A549 (cell line): Measurements from ENCODE around the gene DEAF1. TPM values are rescaled to one million over a fixed set of nuclear protein-coding genes. Genes with fewer than 3 reads are reported as not detected.

Experiments
- CEBPB ChIP-seq, 2 experiments: fragments of >200 bp in 1 of 2; sonication (Bioruptor Twin) in 1 of 2; formaldehyde crosslinking in 1 of 2; IDR thresholded peaks; 2 replicates each; pipeline ENCODE4 v1.6.1; 2012 to 2016
- CHD4 ChIP-seq: fragments of 200-600 bp; sonication (generic); IDR thresholded peaks from 2 replicates; pipeline ENCODE4 v1.6.1; 2016; ENCODE audit warnings: antibody characterized with exemption, mild to moderate bottlenecking, borderline replicate concordance
- E2F6 ChIP-seq: IDR thresholded peaks from 2 replicates; pipeline ENCODE4 v1.6.1; 2012; ENCODE audit warnings: low read depth, borderline replicate concordance
- FOSB ChIP-seq: fragments of 250-450 bp; sonication (Bioruptor Pico); IDR thresholded peaks from 2 replicates; pipeline ENCODE4 v1.5.0; 2020; ENCODE audit warnings: mild to moderate bottlenecking, moderate library complexity
- HDAC2 ChIP-seq: fragments of 200-600 bp; sonication (generic); IDR thresholded peaks from 2 replicates; pipeline ENCODE4 v1.6.1; 2016
- HEYL ChIP-seq: fragments of 250-450 bp; sonication (Bioruptor Pico); IDR thresholded peaks from 2 replicates; pipeline ENCODE4 v1.8.0; 2021; ENCODE audit warnings: mild to moderate bottlenecking, moderate library complexity
- HMGXB4 ChIP-seq: fragments of 250-450 bp; sonication (Bioruptor Pico); IDR thresholded peaks from 2 replicates; pipeline ENCODE4 v1.5.0; 2021; ENCODE audit warnings: mild to moderate bottlenecking, moderate library complexity, borderline replicate concordance
- HOXB13 ChIP-seq: fragments of 250-450 bp; sonication (Bioruptor Pico); IDR thresholded peaks from 2 replicates; pipeline ENCODE4 v1.5.0; 2020; ENCODE audit warnings: low read depth, mild to moderate bottlenecking, moderate library complexity
- MAFK ChIP-seq: fragments of 450-650 bp; IDR thresholded peaks from 2 replicates; pipeline ENCODE4 v1.6.1; 2014; ENCODE audit not compliant: partially characterized antibody
- MYC ChIP-seq: IDR thresholded peaks from 2 replicates; pipeline ENCODE4 v1.6.1; 2012; ENCODE audit warnings: mild to moderate bottlenecking, inconsistent platforms, low read length, improper control_type of control experiment, borderline replicate concordance
- NPAS2 ChIP-seq: fragments of 250-450 bp; sonication (Bioruptor Pico); IDR thresholded peaks from 2 replicates; pipeline ENCODE4 v1.8.0; 2022; ENCODE audit warnings: mild to moderate bottlenecking, moderate library complexity, borderline replicate concordance
- PHF8 ChIP-seq: fragments of 200-600 bp; sonication (generic); IDR thresholded peaks from 2 replicates; pipeline ENCODE4 v1.6.1; 2016; ENCODE audit warnings: low read depth, mild to moderate bottlenecking, antibody characterized with exemption, moderate library complexity, borderline replicate concordance
- POLR2AphosphoS2 ChIP-seq: conservative IDR thresholded peaks from 2 replicates; pipeline ENCODE4 v1.6.1; 2012; ENCODE audit warnings: low read length, improper control_type of control experiment, inconsistent platforms
- RCOR1 ChIP-seq: fragments of 150-350 bp; IDR thresholded peaks from 2 replicates; pipeline ENCODE4 v1.6.1; 2014; ENCODE audit warnings: antibody characterized with exemption, low read length, low read depth
- SREBF2 ChIP-seq: fragments of 450-650 bp; IDR thresholded peaks from 2 replicates; pipeline ENCODE4 v1.6.1; 2014; ENCODE audit warnings: mild to moderate bottlenecking, moderate library complexity
- TFCP2L1 ChIP-seq: fragments of 250-450 bp; sonication (Bioruptor Pico); IDR thresholded peaks from 2 replicates; pipeline ENCODE4 v1.5.0; 2021; ENCODE audit warnings: mild to moderate bottlenecking
- TP53 ChIP-seq: fragments of 250-450 bp; sonication (Bioruptor Pico); IDR thresholded peaks from 2 replicates; pipeline ENCODE4 v1.5.0; 2021; ENCODE audit warnings: mild to moderate bottlenecking, moderate library complexity
- USF2 ChIP-seq: fragments of 450-650 bp; IDR thresholded peaks from 2 replicates; pipeline ENCODE4 v1.6.1; 2014; ENCODE audit warnings: antibody characterized with exemption
- ZNF302 ChIP-seq: fragments of 250-450 bp; sonication (Bioruptor Pico); IDR thresholded peaks from 2 replicates; pipeline ENCODE4 v1.9.0; 2021; ENCODE audit warnings: inconsistent platforms, mild to moderate bottlenecking, moderate library complexity
- ZSCAN20 ChIP-seq: fragments of 250-450 bp; sonication (Bioruptor Pico); IDR thresholded peaks from 2 replicates; pipeline ENCODE4 v1.8.0; 2022; ENCODE audit warnings: mild to moderate bottlenecking, moderate library complexity
- polyA plus RNA-seq, 4 experiments: library from polyadenylated mRNA; depleted of rRNA in 3 of 4; stranded (reverse); fragments of >200 nt; fragmentation: RNase III in 1 of 4; extraction: RNeasy Plus Mini Kit Qiagen cat#74134 plus additional on column Dnase treatment in 1 of 4; gene quantifications; 2 replicates in 3 of 4; 3 replicates in 1 of 4; pipeline ENCODE4 v1.2.3, GENCODE V29; 2011 to 2017
- TF ChIP-seq, protein P1 (sequence below): IDR thresholded peaks from 2 replicates; pipeline ENCODE4 v1.6.1; 2012
- TF ChIP-seq, protein P2 (sequence below): fragments of >200 bp; sonication (Bioruptor Twin); formaldehyde crosslinking; IDR thresholded peaks from 3 replicates; pipeline ENCODE4 v1.6.1; 2016
- TF ChIP-seq, protein P3 (sequence below): IDR thresholded peaks from 2 replicates; pipeline ENCODE4 v1.6.1; 2012
- TF ChIP-seq, protein P4 (sequence below): fragments of 250-450 bp; sonication (Bioruptor Pico); IDR thresholded peaks from 2 replicates; pipeline ENCODE4 v1.5.0; 2020; ENCODE audit warnings: low read depth, mild to moderate bottlenecking, moderate library complexity

DEAF1 gene
- polyA plus RNA-seq, 2 of the 4 experiments (the other 2 are of a cell fraction), result 16.0 to 24.0 TPM

- TF ChIP-seq E2F6 (peak; percentile 92), HMGXB4 (CRISPR knock-in tag) (no peak), FOSB (no peak), TP53 (CRISPR knock-in tag) (peak; percentile 71; the same call in 1 of the 2 replicates), PHF8 (no peak), RCOR1 (no peak), USF2 (peak; percentile 53), CEBPB (IDR thresholded peaks at IDR 0.05) (no peak), MAFK (no peak), SREBF2 (no peak), ZSCAN20 (CRISPR knock-in tag) (no peak), MYC (no peak), ZNF302 (CRISPR knock-in tag) (no peak), NPAS2 (CRISPR knock-in tag) (peak; percentile 68), CHD4 (no peak), TFCP2L1 (CRISPR knock-in tag) (no peak), HDAC2 (no peak), HEYL (CRISPR knock-in tag) (no peak), POLR2AphosphoS2 (no peak), HOXB13 (peak; percentile 65; the same call in 1 of the 2 replicates)
- TF ChIP-seq, protein P1, sequence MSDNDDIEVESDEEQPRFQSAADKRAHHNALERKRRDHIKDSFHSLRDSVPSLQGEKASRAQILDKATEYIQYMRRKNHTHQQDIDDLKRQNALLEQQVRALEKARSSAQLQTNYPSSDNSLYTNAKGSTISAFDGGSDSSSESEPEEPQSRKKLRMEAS, result peak; percentile 94
- TF ChIP-seq, protein P2, sequence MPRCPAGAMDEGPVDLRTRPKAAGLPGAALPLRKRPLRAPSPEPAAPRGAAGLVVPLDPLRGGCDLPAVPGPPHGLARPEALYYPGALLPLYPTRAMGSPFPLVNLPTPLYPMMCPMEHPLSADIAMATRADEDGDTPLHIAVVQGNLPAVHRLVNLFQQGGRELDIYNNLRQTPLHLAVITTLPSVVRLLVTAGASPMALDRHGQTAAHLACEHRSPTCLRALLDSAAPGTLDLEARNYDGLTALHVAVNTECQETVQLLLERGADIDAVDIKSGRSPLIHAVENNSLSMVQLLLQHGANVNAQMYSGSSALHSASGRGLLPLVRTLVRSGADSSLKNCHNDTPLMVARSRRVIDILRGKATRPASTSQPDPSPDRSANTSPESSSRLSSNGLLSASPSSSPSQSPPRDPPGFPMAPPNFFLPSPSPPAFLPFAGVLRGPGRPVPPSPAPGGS, result 0 out of 3 replicates have a peak, but pooled peaks have one; percentile 31
- TF ChIP-seq, protein P3, sequence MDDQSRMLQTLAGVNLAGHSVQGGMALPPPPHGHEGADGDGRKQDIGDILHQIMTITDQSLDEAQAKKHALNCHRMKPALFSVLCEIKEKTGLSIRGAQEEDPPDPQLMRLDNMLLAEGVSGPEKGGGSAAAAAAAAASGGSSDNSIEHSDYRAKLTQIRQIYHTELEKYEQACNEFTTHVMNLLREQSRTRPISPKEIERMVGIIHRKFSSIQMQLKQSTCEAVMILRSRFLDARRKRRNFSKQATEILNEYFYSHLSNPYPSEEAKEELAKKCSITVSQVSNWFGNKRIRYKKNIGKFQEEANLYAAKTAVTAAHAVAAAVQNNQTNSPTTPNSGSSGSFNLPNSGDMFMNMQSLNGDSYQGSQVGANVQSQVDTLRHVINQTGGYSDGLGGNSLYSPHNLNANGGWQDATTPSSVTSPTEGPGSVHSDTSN, result no peak
- TF ChIP-seq, protein P4, sequence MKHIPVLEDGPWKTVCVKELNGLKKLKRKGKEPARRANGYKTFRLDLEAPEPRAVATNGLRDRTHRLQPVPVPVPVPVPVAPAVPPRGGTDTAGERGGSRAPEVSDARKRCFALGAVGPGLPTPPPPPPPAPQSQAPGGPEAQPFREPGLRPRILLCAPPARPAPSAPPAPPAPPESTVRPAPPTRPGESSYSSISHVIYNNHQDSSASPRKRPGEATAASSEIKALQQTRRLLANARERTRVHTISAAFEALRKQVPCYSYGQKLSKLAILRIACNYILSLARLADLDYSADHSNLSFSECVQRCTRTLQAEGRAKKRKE (CRISPR knock-in tag), result peak; percentile 90
These were observed at the start of gene DEAF1 (continued) for GRCh38 chr11:694563-695287.
